Measurements from ENCODE around the gene PCDHGA4.
"Not testable (repeated sequence)": the region's sequence is repeated elsewhere in the genome, so short reads cannot be mapped to it uniquely, and the experiment has no call there.

Gene PCDHGA4

DNA sequence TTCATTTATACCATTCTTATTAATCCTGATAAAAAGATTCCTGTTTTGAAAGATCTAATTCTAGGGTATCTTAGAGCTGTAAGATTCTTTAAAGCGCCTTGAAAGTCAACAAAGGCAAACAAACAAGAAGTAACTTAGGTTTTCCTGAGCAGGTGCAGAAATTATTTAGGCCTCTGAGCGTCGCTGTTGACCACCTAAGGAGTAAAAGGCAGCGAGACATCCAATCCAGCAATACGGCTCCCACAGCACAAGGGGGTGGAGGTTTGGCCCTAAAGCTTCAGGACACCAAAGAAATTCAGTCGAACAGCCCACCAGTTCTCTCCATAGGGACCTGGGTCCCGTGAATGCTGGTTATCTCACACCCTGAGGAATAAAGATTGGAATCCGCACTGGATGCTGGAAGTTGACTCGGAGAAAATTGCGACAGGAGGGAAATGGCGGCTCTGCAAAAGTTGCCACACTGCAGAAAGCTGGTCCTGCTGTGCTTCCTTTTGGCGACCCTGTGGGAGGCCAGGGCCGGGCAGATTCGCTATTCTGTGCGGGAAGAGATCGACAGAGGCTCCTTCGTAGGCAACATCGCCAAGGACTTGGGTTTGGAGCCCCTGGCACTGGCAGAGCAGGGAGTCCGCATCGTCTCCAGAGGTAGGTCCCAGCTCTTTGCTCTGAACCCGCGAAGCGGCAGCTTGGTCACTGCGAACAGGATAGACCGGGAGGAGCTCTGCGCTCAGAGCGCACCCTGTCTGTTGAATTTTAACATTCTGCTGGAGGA is 16.1 kb upstream of the PCDHGA4 start, which contains the start of gene PCDHGA2 (continued):
- TF ChIP-seq ZBTB7A (tag by site-specific recombination; IDR thresholded peaks at IDR 0.05; ENCODE audit: low read depth) (no peak), ZNF2 (tag by site-specific recombination; IDR thresholded peaks at IDR 0.05) (peak; percentile 57; the same call in 1 of the 2 replicates)

DNA sequence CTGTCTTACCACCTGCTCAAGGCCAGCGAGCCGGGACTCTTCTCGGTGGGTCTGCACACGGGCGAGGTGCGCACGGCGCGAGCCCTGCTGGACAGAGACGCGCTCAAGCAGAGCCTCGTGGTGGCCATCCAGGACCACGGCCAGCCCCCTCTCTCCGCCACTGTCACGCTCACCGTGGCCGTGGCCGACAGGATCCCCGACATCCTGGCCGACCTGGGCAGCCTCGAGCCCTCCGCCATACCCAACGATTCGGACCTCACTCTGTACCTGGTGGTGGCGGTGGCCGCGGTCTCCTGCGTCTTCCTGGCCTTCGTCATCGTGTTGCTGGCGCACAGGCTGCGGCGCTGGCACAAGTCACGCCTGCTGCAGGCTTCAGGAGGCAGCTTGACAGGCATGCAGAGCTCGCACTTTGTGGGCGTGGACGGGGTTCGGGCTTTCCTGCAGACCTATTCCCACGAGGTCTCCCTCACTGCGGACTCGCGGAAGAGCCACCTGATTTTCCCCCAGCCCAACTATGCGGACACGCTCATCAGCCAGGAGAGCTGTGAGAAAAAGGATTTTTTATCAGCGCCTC is 14.0 kb upstream of the PCDHGA4 start:
- CTCF ChIA-PET, result interaction anchor here (1.0 to 1.8 kb wide), 3 partner anchors 9 to 223 kb away, joined by 3 to 11 read pairs (median 5); partner anchors contain the start of gene PCDHGB1
- H3K4me3 ChIP-seq (ENCODE audit: low read depth, low read length); H3K9me3 ChIP-seq (ENCODE audit: control insufficient read depth, insufficient read depth, low read depth, low read length): not testable (repeated sequence)

DNA sequence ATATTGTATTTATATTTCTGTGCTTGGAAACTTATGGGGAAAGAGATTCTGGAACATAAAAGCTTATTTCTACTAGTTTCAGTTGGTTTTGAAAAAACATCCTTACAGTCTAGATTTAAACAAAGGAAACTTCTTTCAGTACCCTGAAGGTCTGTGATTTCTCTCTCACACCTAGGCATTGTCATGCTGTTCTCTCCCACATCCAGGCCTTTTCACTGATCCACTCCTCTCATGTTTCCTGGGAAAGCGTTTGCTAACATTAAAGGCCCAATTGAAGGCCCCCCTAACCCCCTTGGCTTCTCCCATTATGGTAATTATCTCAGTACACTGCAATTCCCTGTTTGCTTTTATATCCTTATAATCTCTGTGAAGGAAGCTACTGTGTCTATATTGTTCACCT is 12.0 kb upstream of the PCDHGA4 start:
- Histone ChIP-seq H3K36me3 (ENCODE audit: control insufficient read depth in 2 of 2, insufficient read depth in 1 of 2, low read length in 2 of 2) (no peaks in the 10 kb centered on the region), H3K27ac (ENCODE audit: extremely low read depth, low read depth, low read length) (no peak overlapping the region), H3K4me3 (ENCODE audit: low read depth, low read length) (no peak overlapping the region), H3K9me3 (ENCODE audit: control insufficient read depth, insufficient read depth, low read depth, low read length) (no peaks in the 10 kb centered on the region), H3K4me1 (ENCODE audit: control insufficient read depth, insufficient read depth, low read length) (no peaks in the 10 kb centered on the region)
- POLR2A ChIA-PET, result no interaction called here
- CTCF ChIA-PET, result interaction anchor here (0.6 to 3.3 kb wide), 16 partner anchors 9 to 484 kb away, joined by 3 to 21 read pairs (median 4); partner anchors contain the start of genes PCDHGA1, PCDHGA5, PCDHGB5 and TAF7
- no peak for TF ChIP-seq ZNF10 (tag by site-specific recombination; IDR thresholded peaks at IDR 0.05)
- TF ChIP-seq ZNF658 (tag by site-specific recombination; IDR thresholded peaks at IDR 0.05), result no peak
- TF ChIP-seq ZNF148 (tag by site-specific recombination; IDR thresholded peaks at IDR 0.05; ENCODE audit: borderline replicate concordance), result no peak
- TF ChIP-seq ZNF792 (tag by site-specific recombination; IDR thresholded peaks at IDR 0.05), result no peak
- no peak for TF ChIP-seq HOXC10 (CRISPR knock-in tag; IDR thresholded peaks at IDR 0.05)

More for the DNA sequence above, 14.0 kb upstream of the PCDHGA4 start:
- H3K4me1 ChIP-seq (ENCODE audit: control insufficient read depth, insufficient read depth, low read length); H3K27ac ChIP-seq (ENCODE audit: extremely low read depth, low read depth, low read length); H3K36me3 ChIP-seq (ENCODE audit: control insufficient read depth in 2 of 2, insufficient read depth in 1 of 2, low read length in 2 of 2); POLR2A ChIA-PET: not testable (repeated sequence)

DNA sequence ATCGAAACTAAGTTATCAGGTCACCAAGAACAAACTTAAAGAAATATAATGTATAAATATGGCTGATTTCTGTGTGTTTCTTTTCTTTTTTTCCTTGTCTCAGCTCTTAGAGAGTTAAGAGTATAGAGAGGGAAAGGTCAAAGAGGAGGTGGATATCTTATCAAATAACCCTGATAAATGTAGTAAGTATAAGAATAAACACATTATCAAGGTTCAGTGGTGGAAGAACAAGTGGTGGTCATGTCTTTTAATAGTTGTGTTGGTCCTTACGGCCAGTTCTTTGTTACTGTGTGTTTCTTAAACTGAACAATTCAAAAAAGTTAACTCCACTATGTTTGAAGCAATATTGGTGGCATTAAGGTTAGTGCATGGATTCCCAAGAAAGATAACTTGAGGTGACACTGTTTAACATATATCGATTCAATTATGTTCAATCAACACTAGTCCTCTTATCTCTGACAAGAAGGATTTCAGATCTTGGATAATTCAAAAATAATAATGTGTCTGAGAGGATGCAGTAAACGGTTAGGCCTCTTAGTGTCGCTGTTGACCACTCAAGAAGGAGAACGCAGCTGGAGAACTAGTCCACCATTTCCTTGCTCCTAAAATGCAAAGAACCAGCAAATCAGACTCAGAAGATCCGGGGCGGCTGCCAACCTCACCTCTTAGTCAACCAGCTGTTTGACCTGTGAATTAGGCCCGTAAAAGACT is 11.4 kb upstream of the PCDHGA4 start, which contains the start of gene PCDHGA3:
Gene PCDHGA3 (plus strand): TSS at position 588 of the 711 bp plus-strand sequence. CDS start 205 bp downstream, outside the sequence.
- ChIA-PET CTCF (interaction anchor here (0.6 to 3.3 kb wide), 13 partner anchors 9 to 223 kb away, joined by 3 to 21 read pairs (median 7); partner anchors contain the start of genes PCDHGA1, PCDHGA5, PCDHGB5 and TAF7), POLR2A (interaction anchor here (1.0 kb wide), 1 partner anchor 23 kb away, joined by 6 read pairs; the partner anchor contains the start of gene TAF7)
- H3K9me3 ChIP-seq (ENCODE audit: control insufficient read depth, insufficient read depth, low read depth, low read length), result no peaks in the 10 kb centered on the region
- no peaks in the 10 kb centered on the region for H3K4me1 ChIP-seq (ENCODE audit: control insufficient read depth, insufficient read depth, low read length)
- no peak within 1 kb of the TSS for H3K4me3 ChIP-seq (ENCODE audit: low read depth, low read length)
- no peaks in the 10 kb centered on the region for H3K36me3 ChIP-seq (ENCODE audit: control insufficient read depth in 2 of 2, insufficient read depth in 1 of 2, low read length in 2 of 2)
- TF ChIP-seq WT1 (tag by site-specific recombination; IDR thresholded peaks at IDR 0.05), result no peak
- peak; percentile 20; the same call in 1 of the 2 replicates for TF ChIP-seq ZNF654 (tag by site-specific recombination; IDR thresholded peaks at IDR 0.05; ENCODE audit: low read depth)
- TF ChIP-seq ZNF2 (tag by site-specific recombination; IDR thresholded peaks at IDR 0.05), result peak; percentile 30; the same call in 1 of the 2 replicates
- no peak within 1 kb of the TSS for H3K27ac ChIP-seq (ENCODE audit: extremely low read depth, low read depth, low read length)

DNA sequence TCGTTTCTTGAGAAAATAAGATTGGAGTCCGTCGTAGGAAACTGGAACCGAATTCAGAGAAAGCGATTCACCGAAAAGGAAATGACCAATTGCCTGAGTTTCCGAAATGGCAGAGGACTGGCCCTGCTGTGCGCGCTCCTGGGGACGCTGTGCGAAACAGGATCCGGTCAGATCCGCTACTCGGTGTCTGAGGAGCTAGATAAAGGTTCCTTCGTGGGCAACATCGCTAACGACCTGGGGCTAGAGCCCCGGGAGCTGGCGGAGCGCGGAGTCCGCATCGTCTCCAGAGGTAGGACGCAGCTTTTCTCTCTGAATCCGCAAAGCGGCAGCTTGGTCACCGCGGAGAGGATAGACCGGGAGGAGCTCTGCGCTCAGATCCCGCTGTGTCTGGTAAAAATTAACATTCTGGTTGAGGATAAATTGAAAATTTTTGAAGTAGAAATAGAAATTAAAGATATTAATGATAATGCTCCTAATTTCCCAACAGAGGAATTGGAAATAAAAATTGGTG is 10.8 kb upstream of the PCDHGA4 start:
- Histone ChIP-seq H3K4me1 (ENCODE audit: control insufficient read depth, insufficient read depth, low read length) (no peaks in the 10 kb centered on the region), H3K9me3 (ENCODE audit: control insufficient read depth, insufficient read depth, low read depth, low read length) (no peaks in the 10 kb centered on the region), H3K4me3 (ENCODE audit: low read depth, low read length) (no peak overlapping the region), H3K36me3 (ENCODE audit: control insufficient read depth in 2 of 2, insufficient read depth in 1 of 2, low read length in 2 of 2) (no peaks in the 10 kb centered on the region), H3K27ac (ENCODE audit: extremely low read depth, low read depth, low read length) (no peak overlapping the region)
- CTCF ChIA-PET, result interaction anchor here (0.7 to 3.3 kb wide), 10 partner anchors 10 to 223 kb away, joined by 3 to 21 read pairs (median 6); partner anchors contain the start of genes PCDHGA1, PCDHGA11, PCDHGA4 and TAF7
- POLR2A ChIA-PET, result interaction anchor here (1.0 kb wide), 1 partner anchor 24 kb away, joined by 6 read pairs; the partner anchor contains the start of gene TAF7
- TF ChIP-seq ZNF155 (tag by site-specific recombination; IDR thresholded peaks at IDR 0.05), result no peak
- no peak for TF ChIP-seq ZNF404 (tag by site-specific recombination; IDR thresholded peaks at IDR 0.05)
- TF ChIP-seq ZNF76 (tag by site-specific recombination; IDR thresholded peaks at IDR 0.05; ENCODE audit: borderline replicate concordance, low read depth), result no peak
- no peak for TF ChIP-seq ZNF423 (tag by site-specific recombination; IDR thresholded peaks at IDR 0.05)
- no peak for TF ChIP-seq ZNF19 (tag by site-specific recombination; IDR thresholded peaks at IDR 0.05; ENCODE audit: low read depth)
- TF ChIP-seq BCL11B (tag by site-specific recombination; IDR thresholded peaks at IDR 0.05; ENCODE audit: low read depth), result no peak
- TF ChIP-seq ZNF514 (tag by site-specific recombination; IDR thresholded peaks at IDR 0.05), result no peak
- no peak for TF ChIP-seq ZNF211 (tag by site-specific recombination; IDR thresholded peaks at IDR 0.05; ENCODE audit: low read depth)
- no peak for TF ChIP-seq ZNF214 (tag by site-specific recombination; IDR thresholded peaks at IDR 0.05; ENCODE audit: borderline replicate concordance)
- no peak for TF ChIP-seq GFI1B (tag by site-specific recombination; IDR thresholded peaks at IDR 0.05)
- no peak for TF ChIP-seq ZNF223 (tag by site-specific recombination; IDR thresholded peaks at IDR 0.05)
- TF ChIP-seq ZNF132 (tag by site-specific recombination; IDR thresholded peaks at IDR 0.05; ENCODE audit: borderline replicate concordance), result no peak
- no peak for TF ChIP-seq ZNF624 (tag by site-specific recombination; IDR thresholded peaks at IDR 0.05)

Data from HEK293 (cell line).